ENCODE measurements around the gene FBXL16. TPM values are rescaled to one million over a fixed set of nuclear protein-coding genes. Genes with fewer than 3 reads are reported as not detected.

Gene FBXL16
- total and polyA plus RNA-seq, 9 of the 15 experiments (the other 6 are each of a cell fraction or from before 2014, with no cell fraction given): 0.21 to 8.2 (median 1.7) TPM

DNA sequence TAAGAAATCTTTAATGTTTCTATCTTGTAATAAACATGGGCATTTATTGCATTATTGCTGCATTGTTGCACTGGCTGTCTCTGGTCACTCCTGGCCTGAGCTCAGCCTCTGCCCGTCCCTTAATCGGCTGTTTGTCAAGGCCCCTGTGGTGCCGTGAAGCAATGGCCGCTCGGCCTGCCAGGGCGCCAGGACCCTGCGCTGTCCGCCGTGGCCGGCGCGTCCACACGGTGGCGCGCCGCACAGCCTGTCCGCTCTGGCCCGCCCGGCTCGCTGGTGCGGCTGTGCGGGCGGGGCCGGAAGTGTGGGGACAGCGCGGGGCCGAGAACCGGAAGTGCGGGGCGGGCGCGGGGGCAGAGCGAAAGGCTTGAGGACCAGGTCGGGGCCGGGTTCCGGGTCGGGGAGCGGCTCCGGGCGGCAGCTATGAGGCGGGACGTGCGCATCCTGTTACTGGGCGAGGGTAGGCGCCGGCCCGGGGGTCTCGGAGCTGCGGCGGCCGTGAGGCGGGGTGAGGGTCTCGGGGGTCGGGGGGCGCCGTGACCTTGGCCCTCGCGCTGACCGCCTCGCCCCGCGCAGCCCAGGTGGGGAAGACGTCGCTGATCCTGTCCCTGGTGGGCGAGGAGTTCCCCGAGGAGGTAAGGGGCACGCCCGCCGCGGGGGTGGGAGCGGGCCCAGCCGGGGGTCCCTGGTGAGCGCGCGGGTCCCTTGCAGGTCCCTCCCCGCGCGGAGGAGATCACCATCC is 37.7 kb downstream of the FBXL16 start, which contains the start of gene RHOT2 (continued):
- TF ChIP-seq, protein P1, sequence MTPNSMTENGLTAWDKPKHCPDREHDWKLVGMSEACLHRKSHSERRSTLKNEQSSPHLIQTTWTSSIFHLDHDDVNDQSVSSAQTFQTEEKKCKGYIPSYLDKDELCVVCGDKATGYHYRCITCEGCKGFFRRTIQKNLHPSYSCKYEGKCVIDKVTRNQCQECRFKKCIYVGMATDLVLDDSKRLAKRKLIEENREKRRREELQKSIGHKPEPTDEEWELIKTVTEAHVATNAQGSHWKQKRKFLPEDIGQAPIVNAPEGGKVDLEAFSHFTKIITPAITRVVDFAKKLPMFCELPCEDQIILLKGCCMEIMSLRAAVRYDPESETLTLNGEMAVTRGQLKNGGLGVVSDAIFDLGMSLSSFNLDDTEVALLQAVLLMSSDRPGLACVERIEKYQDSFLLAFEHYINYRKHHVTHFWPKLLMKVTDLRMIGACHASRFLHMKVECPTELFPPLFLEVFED (CRISPR knock-in tag; conservative IDR thresholded peaks at IDR 0.05): no peak
- peak; percentile 29; the same call in 1 of the 2 replicates for TF ChIP-seq GTF2E2 (tag; IDR thresholded peaks at IDR 0.05)
- no peak for TF ChIP-seq NFXL1 (CRISPR knock-in tag; IDR thresholded peaks at IDR 0.05)
- TF ChIP-seq, protein P2, sequence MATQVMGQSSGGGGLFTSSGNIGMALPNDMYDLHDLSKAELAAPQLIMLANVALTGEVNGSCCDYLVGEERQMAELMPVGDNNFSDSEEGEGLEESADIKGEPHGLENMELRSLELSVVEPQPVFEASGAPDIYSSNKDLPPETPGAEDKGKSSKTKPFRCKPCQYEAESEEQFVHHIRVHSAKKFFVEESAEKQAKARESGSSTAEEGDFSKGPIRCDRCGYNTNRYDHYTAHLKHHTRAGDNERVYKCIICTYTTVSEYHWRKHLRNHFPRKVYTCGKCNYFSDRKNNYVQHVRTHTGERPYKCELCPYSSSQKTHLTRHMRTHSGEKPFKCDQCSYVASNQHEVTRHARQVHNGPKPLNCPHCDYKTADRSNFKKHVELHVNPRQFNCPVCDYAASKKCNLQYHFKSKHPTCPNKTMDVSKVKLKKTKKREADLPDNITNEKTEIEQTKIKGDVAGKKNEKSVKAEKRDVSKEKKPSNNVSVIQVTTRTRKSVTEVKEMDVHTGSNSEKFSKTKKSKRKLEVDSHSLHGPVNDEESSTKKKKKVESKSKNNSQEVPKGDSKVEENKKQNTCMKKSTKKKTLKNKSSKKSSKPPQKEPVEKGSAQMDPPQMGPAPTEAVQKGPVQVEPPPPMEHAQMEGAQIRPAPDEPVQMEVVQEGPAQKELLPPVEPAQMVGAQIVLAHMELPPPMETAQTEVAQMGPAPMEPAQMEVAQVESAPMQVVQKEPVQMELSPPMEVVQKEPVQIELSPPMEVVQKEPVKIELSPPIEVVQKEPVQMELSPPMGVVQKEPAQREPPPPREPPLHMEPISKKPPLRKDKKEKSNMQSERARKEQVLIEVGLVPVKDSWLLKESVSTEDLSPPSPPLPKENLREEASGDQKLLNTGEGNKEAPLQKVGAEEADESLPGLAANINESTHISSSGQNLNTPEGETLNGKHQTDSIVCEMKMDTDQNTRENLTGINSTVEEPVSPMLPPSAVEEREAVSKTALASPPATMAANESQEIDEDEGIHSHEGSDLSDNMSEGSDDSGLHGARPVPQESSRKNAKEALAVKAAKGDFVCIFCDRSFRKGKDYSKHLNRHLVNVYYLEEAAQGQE (IDR thresholded peaks at IDR 0.05; ENCODE audit: borderline replicate concordance): peak; percentile 62; the same call in 1 of the 2 replicates
- TF ChIP-seq, protein P2 (CRISPR knock-in tag; IDR thresholded peaks at IDR 0.05; ENCODE audit: low read depth): peak; percentile 78
- TF ChIP-seq, protein P3, sequence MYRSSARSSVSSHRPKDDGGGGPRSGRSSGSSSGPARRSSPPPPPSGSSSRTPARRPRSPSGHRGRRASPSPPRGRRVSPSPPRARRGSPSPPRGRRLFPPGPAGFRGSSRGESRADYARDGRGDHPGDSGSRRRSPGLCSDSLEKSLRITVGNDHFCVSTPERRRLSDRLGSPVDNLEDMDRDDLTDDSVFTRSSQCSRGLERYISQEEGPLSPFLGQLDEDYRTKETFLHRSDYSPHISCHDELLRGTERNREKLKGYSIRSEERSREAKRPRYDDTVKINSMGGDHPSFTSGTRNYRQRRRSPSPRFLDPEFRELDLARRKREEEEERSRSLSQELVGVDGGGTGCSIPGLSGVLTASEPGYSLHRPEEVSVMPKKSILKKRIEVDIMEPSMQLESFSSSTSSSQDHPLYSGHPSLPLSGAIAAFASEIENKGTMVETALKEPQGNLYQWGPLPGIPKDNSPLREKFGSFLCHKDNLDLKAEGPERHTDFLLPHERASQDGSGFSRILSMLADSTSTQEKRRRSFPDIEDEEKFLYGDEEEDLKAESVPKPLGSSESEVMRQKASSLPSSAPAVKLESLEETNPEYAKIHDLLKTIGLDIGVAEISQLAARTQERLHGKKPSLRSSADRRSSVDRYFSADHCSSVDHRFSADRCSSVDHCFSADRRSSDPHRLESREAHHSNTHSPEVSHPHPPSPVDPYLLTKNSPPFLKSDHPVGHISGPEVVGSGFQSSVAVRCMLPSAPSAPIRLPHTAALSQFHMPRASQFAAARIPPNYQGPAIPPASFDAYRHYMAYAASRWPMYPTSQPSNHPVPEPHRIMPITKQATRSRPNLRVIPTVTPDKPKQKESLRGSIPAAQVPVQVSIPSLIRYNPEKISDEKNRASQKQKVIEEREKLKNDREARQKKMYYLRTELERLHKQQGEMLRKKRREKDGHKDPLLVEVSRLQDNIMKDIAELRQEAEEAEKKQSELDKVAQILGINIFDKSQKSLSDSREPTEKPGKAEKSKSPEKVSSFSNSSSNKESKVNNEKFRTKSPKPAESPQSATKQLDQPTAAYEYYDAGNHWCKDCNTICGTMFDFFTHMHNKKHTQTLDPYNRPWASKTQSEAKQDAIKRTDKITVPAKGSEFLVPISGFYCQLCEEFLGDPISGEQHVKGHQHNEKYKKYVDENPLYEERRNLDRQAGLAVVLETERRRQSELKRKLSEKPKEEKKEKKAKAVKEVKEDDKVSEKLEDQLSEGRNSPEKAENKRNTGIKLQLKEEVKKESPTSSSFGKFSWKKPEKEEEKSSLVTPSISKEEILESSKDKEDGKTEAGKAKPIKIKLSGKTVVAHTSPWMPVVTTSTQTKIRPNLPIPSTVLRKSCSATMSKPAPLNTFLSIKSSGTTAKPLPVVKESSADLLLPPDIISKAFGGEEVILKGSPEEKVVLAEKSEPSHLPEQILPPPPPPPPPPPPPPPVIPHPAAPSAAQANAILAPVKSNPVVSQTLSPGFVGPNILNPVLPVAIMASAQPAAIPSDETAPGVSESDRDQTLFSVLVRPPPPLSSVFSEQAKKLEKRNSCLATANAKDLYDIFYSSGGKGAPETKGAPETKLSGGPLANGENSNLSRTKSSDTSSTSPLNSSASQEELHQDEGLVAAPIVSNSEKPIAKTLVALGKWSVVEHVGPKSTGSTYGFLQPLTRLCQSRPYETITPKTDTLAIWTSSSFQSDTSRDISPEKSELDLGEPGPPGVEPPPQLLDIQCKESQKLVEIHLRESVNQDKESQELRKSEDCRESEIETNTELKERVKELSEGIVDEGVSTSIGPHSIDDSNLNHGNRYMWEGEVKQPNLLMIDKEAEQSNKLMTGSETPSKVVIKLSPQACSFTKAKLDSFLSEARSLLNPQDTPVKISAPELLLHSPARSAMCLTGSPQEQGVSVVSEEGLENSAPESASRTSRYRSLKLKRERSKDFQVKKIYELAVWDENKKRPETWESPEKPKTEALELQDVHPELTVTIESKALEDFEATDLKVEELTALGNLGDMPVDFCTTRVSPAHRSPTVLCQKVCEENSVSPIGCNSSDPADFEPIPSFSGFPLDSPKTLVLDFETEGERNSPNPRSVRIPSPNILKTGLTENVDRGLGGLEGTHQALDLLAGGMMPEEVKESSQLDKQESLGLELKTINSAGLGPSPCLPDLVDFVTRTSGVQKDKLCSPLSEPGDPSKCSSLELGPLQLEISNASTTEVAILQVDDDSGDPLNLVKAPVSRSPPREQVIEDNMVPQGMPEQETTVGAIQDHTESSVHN (IDR thresholded peaks at IDR 0.05; ENCODE audit: borderline replicate concordance in 1 of 2, low read depth in 1 of 2): no peak
- no peak for TF ChIP-seq SRSF9 (IDR thresholded peaks at IDR 0.05; ENCODE audit: borderline replicate concordance, low read depth, low read length)
- TF ChIP-seq ESRRA (IDR thresholded peaks at IDR 0.05; ENCODE audit: borderline replicate concordance, low read depth): peak; percentile 89

Measured in K562 (cell line).